SK-N-SH (cell line): ENCODE data around the gene HAND2. TPM values are rescaled to one million over a fixed set of nuclear protein-coding genes. Genes with fewer than 3 reads are reported as not detected.

Experiments
- CTCF ChIA-PET: fragments of 300-600, 350-600 bp; formaldehyde crosslinking; extraction: SDS; loops from one replicate; lab custom pipeline; 2021; lab: Yijun Ruan, JAX
- POLR2A ChIA-PET: fragments of 350-600 bp; sonication (Branson Sonifier 250); formaldehyde crosslinking; extraction: SDS; loops from one replicate; lab custom pipeline; 2020; ENCODE audit warnings: antibody characterized with exemption, inconsistent platforms; lab: Yijun Ruan, JAX
- DNase-seq: peaks from one replicate; pipeline ENCODE4 v3.0.0; 2012
- H2AFZ ChIP-seq: fragments of 200-600 bp; sonication (generic); 2 replicates; pipeline ENCODE4 v1.8.1; 2016; ENCODE audit warnings: antibody characterized with exemption, mild to moderate bottlenecking, low read depth
- H3F3A ChIP-seq: fragments of 200-600 bp; sonication (generic); replicated peaks from 2 replicates; pipeline ENCODE3; 2016; ENCODE audit warnings: antibody characterized with exemption, mild to moderate bottlenecking; ENCODE audit not compliant: insufficient read depth
- H3K27ac ChIP-seq, 2 experiments: fragments of 200-500 bp in 1 of 2; fragments of 200-600 bp in 1 of 2; sonication (Bioruptor generic) in 1 of 2; sonication (generic), shearing (Covaris generic) in 1 of 2; 2 replicates each; pipeline versions ENCODE4 v1.5.1 to v1.6.1; 2014 to 2016; ENCODE audit warnings: low read depth in 2 of 2, inconsistent platforms in 1 of 2, low read length in 1 of 2, mild to moderate bottlenecking in 1 of 2, mixed read lengths in 1 of 2
- H3K27me3 ChIP-seq: fragments of 200-600 bp; sonication (generic), shearing (Covaris generic); 2 replicates; pipeline ENCODE4 v1.6.1; 2016; ENCODE audit warnings: mixed run types; ENCODE audit not compliant: insufficient read depth
- H3K36me3 ChIP-seq, 2 experiments: fragments of 200-500 bp in 1 of 2; fragments of 200-600 bp in 1 of 2; sonication (Bioruptor generic) in 1 of 2; sonication (generic) in 1 of 2; replicated peaks in 1 of 2; 2 replicates each; pipeline versions ENCODE3 to v1.5.1; 2014 to 2016; ENCODE audit warnings: low read length in 1 of 2, mild to moderate bottlenecking in 1 of 2; ENCODE audit not compliant: insufficient read depth in 2 of 2, control insufficient read depth in 1 of 2
- H3K4me1 ChIP-seq, 2 experiments: fragments of 200-500 bp in 1 of 2; fragments of 200-600 bp in 1 of 2; sonication (Bioruptor generic) in 1 of 2; sonication (generic), shearing (Covaris generic) in 1 of 2; 2 replicates each; pipeline versions ENCODE4 v1.5.1 to v1.6.1; 2014 to 2016; ENCODE audit warnings: low read depth in 1 of 2, low read length in 1 of 2, mixed run types in 1 of 2; ENCODE audit not compliant: insufficient read depth in 2 of 2, control insufficient read depth in 1 of 2
- H3K4me2 ChIP-seq: fragments of 200-600 bp; sonication (generic), shearing (Covaris generic); 2 replicates; pipeline ENCODE4 v1.6.1; 2017; ENCODE audit warnings: mixed run types
- H3K4me3 ChIP-seq, 2 experiments: fragments of 200-500 bp in 1 of 2; fragments of 200-600 bp in 1 of 2; sonication (Bioruptor generic) in 1 of 2; sonication (generic), shearing (Covaris generic) in 1 of 2; 2 replicates each; pipeline versions ENCODE4 v1.5.1 to v1.8.1; 2014 to 2016; ENCODE audit warnings: low read depth in 2 of 2, inconsistent platforms in 1 of 2, low read length in 1 of 2, mild to moderate bottlenecking in 1 of 2, mixed read lengths in 1 of 2, moderate library complexity in 1 of 2
- H3K79me2 ChIP-seq: fragments of 200-600 bp; sonication (generic); 2 replicates; pipeline ENCODE4 v1.8.1; 2017; ENCODE audit warnings: mild to moderate bottlenecking; ENCODE audit not compliant: insufficient read depth
- H3K9ac ChIP-seq: fragments of 200-600 bp; sonication (generic); 2 replicates; pipeline ENCODE4 v1.6.1; 2017; ENCODE audit warnings: mixed run types
- H3K9me2 ChIP-seq: fragments of 200-600 bp; sonication (generic); 2 replicates; pipeline ENCODE4 v1.6.1; 2017; ENCODE audit warnings: mixed run types
- H3K9me3 ChIP-seq: fragments of 200-600 bp; sonication (generic); 2 replicates; pipeline ENCODE4 v1.6.1; 2017; ENCODE audit warnings: mixed run types, mild to moderate bottlenecking, moderate library complexity
- H4K20me1 ChIP-seq: fragments of 200-600 bp; sonication (generic); 2 replicates; pipeline ENCODE4 v1.6.1; 2017; ENCODE audit warnings: mild to moderate bottlenecking, mixed run types; ENCODE audit not compliant: insufficient read depth
- ELF1 ChIP-seq: IDR thresholded peaks from 2 replicates; pipeline ENCODE4 v1.4.0; 2012
- EP300 ChIP-seq, 2 experiments: IDR thresholded peaks; 2 replicates each; pipeline versions ENCODE4 v1.4.0 to v1.6.1; 2012; ENCODE audit warnings: borderline replicate concordance in 1 of 2, low read depth in 1 of 2, low read length in 1 of 2
- FOSL2 ChIP-seq: IDR thresholded peaks from 2 replicates; pipeline ENCODE4 v1.4.0; 2012; ENCODE audit warnings: low read depth, mild to moderate bottlenecking, moderate library complexity, borderline replicate concordance
- FOXJ3 ChIP-seq: sonication (generic); formaldehyde crosslinking; IDR thresholded peaks from 2 replicates; pipeline ENCODE4 v1.5.1; 2020; ENCODE audit warnings: mild to moderate bottlenecking, missing genetic modification reagents
- FOXM1 ChIP-seq: IDR thresholded peaks from 2 replicates; pipeline ENCODE4 v1.4.0; 2012; ENCODE audit warnings: low read depth, mild to moderate bottlenecking
- GATA2 ChIP-seq: sonication (generic); formaldehyde crosslinking; IDR thresholded peaks from 2 replicates; pipeline ENCODE4 v1.5.0; 2020; ENCODE audit warnings: mild to moderate bottlenecking, missing genetic modification reagents
- NFIC ChIP-seq: IDR thresholded peaks from 2 replicates; pipeline ENCODE4 v1.4.0; 2012; ENCODE audit warnings: borderline replicate concordance
- TAF1 ChIP-seq: IDR thresholded peaks from 2 replicates; pipeline ENCODE4 v1.6.1; 2012; ENCODE audit warnings: low read depth, mild to moderate bottlenecking, low read length, moderate library complexity, borderline replicate concordance
- WGBS: methylation state at CpG from one replicate; pipeline ENCODE4 v1.1.6; 2017; ENCODE audit warnings: low lambda C conversion rate; 5-methylcytosine and 5-hydroxymethylcytosine counted together
- polyA plus RNA-seq, 3 experiments: library from polyadenylated mRNA; depleted of rRNA; stranded (reverse); fragments of >200 nt; gene quantifications; 2 replicates each; pipeline ENCODE4 v1.2.3, GENCODE V29; 2012
- TF ChIP-seq, protein P1 (sequence below): IDR thresholded peaks from 2 replicates; pipeline ENCODE4 v1.4.0; 2012; ENCODE audit warnings: low read depth
- TF ChIP-seq, protein P2 (sequence below): fragments of 200-600 bp; sonication (generic); IDR thresholded peaks from 2 replicates; pipeline ENCODE4 v1.6.1; 2017; ENCODE audit warnings: antibody characterized with exemption, mild to moderate bottlenecking, moderate library complexity
- TF ChIP-seq, protein P3 (sequence below): fragments of 150-350 bp; IDR thresholded peaks from 2 replicates; pipeline ENCODE4 v1.6.1; 2016; ENCODE audit warnings: mild to moderate bottlenecking, low read depth, low read length
- TF ChIP-seq, protein P4 (sequence below): IDR thresholded peaks from 2 replicates; pipeline ENCODE4 v1.4.0; 2012; ENCODE audit warnings: low read depth, borderline replicate concordance

HAND2 gene
- polyA plus RNA-seq, 1 of the 3 experiments (the other 2 are of a cell fraction), result 106 TPM

GRCh38 chr4:173522951-173523395 lies 7.1 kb downstream of the HAND2 start:
- TF ChIP-seq FOSL2 (no peak), TAF1 (no peak), FOXM1 (0 out of 2 replicates have a peak, but pooled peaks have one; percentile 35), FOXJ3 (CRISPR knock-in tag) (0 out of 2 replicates have a peak, but pooled peaks have one; percentile 32), GATA2 (no peak), EP300 (IDR thresholded peaks at IDR 0.05; ENCODE audit: borderline replicate concordance in 1 of 2, low read depth in 1 of 2, low read length in 1 of 2) (0 out of 4 replicates have a peak, but pooled peaks of 1 of the 2 experiments have one; percentile 23), ELF1 (no peak), NFIC (no peak)
- TF ChIP-seq, protein P1, sequence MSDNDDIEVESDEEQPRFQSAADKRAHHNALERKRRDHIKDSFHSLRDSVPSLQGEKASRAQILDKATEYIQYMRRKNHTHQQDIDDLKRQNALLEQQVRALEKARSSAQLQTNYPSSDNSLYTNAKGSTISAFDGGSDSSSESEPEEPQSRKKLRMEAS, result no peak
- TF ChIP-seq, protein P2, sequence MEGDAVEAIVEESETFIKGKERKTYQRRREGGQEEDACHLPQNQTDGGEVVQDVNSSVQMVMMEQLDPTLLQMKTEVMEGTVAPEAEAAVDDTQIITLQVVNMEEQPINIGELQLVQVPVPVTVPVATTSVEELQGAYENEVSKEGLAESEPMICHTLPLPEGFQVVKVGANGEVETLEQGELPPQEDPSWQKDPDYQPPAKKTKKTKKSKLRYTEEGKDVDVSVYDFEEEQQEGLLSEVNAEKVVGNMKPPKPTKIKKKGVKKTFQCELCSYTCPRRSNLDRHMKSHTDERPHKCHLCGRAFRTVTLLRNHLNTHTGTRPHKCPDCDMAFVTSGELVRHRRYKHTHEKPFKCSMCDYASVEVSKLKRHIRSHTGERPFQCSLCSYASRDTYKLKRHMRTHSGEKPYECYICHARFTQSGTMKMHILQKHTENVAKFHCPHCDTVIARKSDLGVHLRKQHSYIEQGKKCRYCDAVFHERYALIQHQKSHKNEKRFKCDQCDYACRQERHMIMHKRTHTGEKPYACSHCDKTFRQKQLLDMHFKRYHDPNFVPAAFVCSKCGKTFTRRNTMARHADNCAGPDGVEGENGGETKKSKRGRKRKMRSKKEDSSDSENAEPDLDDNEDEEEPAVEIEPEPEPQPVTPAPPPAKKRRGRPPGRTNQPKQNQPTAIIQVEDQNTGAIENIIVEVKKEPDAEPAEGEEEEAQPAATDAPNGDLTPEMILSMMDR, result peak; percentile 28
- TF ChIP-seq, protein P3, sequence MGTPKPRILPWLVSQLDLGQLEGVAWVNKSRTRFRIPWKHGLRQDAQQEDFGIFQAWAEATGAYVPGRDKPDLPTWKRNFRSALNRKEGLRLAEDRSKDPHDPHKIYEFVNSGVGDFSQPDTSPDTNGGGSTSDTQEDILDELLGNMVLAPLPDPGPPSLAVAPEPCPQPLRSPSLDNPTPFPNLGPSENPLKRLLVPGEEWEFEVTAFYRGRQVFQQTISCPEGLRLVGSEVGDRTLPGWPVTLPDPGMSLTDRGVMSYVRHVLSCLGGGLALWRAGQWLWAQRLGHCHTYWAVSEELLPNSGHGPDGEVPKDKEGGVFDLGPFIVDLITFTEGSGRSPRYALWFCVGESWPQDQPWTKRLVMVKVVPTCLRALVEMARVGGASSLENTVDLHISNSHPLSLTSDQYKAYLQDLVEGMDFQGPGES, result no peak
- TF ChIP-seq, protein P4, sequence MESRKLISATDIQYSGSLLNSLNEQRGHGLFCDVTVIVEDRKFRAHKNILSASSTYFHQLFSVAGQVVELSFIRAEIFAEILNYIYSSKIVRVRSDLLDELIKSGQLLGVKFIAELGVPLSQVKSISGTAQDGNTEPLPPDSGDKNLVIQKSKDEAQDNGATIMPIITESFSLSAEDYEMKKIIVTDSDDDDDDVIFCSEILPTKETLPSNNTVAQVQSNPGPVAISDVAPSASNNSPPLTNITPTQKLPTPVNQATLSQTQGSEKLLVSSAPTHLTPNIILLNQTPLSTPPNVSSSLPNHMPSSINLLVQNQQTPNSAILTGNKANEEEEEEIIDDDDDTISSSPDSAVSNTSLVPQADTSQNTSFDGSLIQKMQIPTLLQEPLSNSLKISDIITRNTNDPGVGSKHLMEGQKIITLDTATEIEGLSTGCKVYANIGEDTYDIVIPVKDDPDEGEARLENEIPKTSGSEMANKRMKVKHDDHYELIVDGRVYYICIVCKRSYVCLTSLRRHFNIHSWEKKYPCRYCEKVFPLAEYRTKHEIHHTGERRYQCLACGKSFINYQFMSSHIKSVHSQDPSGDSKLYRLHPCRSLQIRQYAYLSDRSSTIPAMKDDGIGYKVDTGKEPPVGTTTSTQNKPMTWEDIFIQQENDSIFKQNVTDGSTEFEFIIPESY, result no peak
- Histone ChIP-seq H3K27ac (peak overlapping the region; percentile 99), H3K4me1 (peaks cover 23 to 27% of the 10 kb centered on the region in 2 experiments), H3K4me3 (peak overlapping the region; percentile 61 to 92), H3K9ac (peak overlapping the region; percentile 95), H3K4me2 (peak overlapping the region; percentile 96), H3K36me3 (peaks cover 32 to 38% of the 10 kb centered on the region in 2 experiments), H3K27me3 (no peaks in the 10 kb centered on the region), H3K9me2 (no peaks in the 10 kb centered on the region), H2AFZ (no peak overlapping the region), H3K79me2 (peaks cover 62% of the 10 kb centered on the region), H3K9me3 (no peaks in the 10 kb centered on the region), H3F3A (peaks cover 46% of the 10 kb centered on the region), H4K20me1 (peaks cover 3% of the 10 kb centered on the region; the same call in 1 of the 2 replicates)
- 3% methylated on average over 15 of the region's 21 CpGs for WGBS
- ChIA-PET POLR2A (interaction anchor here (0.6 to 11.7 kb wide), 28 partner anchors 9 to 740 kb away, joined by 3 to 160 read pairs (median 6); partner anchors contain the start of genes HAND2 and HMGB2), CTCF (interaction anchor here (0.8 to 4.7 kb wide), 8 partner anchors 10 to 481 kb away, joined by 3 to 17 read pairs (median 4); no protein-coding TSS in a partner anchor)
- no peak for DNase-seq
